ENCODE measurements around the gene CYP4A22. TPM values are rescaled to one million over a fixed set of nuclear protein-coding genes. Genes with fewer than 3 reads are reported as not detected.

CYP4A22 gene
- total RNA-seq, 1 donor from 2014 or later: not detected

- TF ChIP-seq CTCF (IDR thresholded peaks at IDR 0.05): peak; percentile 98
- no peaks in the 10 kb centered on the region for H3K9me3 ChIP-seq
- peaks cover 11% of the 10 kb centered on the region for H3K4me1 ChIP-seq
- ATAC-seq: peak; percentile 79
- no peak overlapping the region for H3K4me3 ChIP-seq
- no peak overlapping the region for H3K27ac ChIP-seq
- no peaks in the 10 kb centered on the region for H3K36me3 ChIP-seq
- DNase-seq: peak; percentile 61
- H3K27me3 ChIP-seq: no peaks in the 10 kb centered on the region
- intact Hi-C loops (cut with DNase I): no loop called here
Measured at GRCh38 chr1:47175227-47175934, 38.1 kb downstream of the CYP4A22 start.

GRCh38 chr1:47178020-47178419 is 40.8 kb downstream of the CYP4A22 start:
- no peaks in the 10 kb centered on the region for H3K9me3 ChIP-seq
- H3K36me3 ChIP-seq: no peaks in the 10 kb centered on the region
- no peak for TF ChIP-seq CTCF (IDR thresholded peaks at IDR 0.05)
- intact Hi-C loops (cut with DNase I): no loop called here
- H3K4me3 ChIP-seq: no peak overlapping the region
- peaks cover 12% of the 10 kb centered on the region for H3K4me1 ChIP-seq
- DNase-seq (no peak), ATAC-seq (no peak)
- H3K27me3 ChIP-seq: peaks cover 3% of the 10 kb centered on the region
- no peak overlapping the region for H3K27ac ChIP-seq

GRCh38 chr1:47178654-47179016 is 41.4 kb downstream of the CYP4A22 start:
- Histone ChIP-seq H3K27ac (no peak overlapping the region), H3K27me3 (peaks cover 3% of the 10 kb centered on the region), H3K4me3 (peak overlapping the region; percentile 44), H3K4me1 (peaks cover 12% of the 10 kb centered on the region), H3K9me3 (no peaks in the 10 kb centered on the region), H3K36me3 (no peaks in the 10 kb centered on the region)
- peak; percentile 45 for DNase-seq
- TF ChIP-seq CTCF (IDR thresholded peaks at IDR 0.05): no peak
- intact Hi-C loops (cut with DNase I): no loop called here
- no peak for ATAC-seq

GRCh38 chr1:47179017-47179987 is 42.1 kb downstream of the CYP4A22 start:
- Histone ChIP-seq H3K9me3 (no peaks in the 10 kb centered on the region), H3K4me1 (peaks cover 12% of the 10 kb centered on the region), H3K27ac (no peak overlapping the region), H3K27me3 (peaks cover 3% of the 10 kb centered on the region), H3K4me3 (peak overlapping the region; percentile 44), H3K36me3 (no peaks in the 10 kb centered on the region)
- TF ChIP-seq CTCF (IDR thresholded peaks at IDR 0.05): peak; percentile 88
- peak; percentile 91 for ATAC-seq
- intact Hi-C loops (cut with DNase I): no loop called here
- peak; percentile 95 for DNase-seq

- Histone ChIP-seq H3K4me1 (peaks cover 12% of the 10 kb centered on the region), H3K36me3 (no peaks in the 10 kb centered on the region), H3K9me3 (no peaks in the 10 kb centered on the region), H3K27me3 (peaks cover 3% of the 10 kb centered on the region), H3K27ac (no peak overlapping the region), H3K4me3 (no peak overlapping the region)
- DNase-seq (peak; percentile 44), ATAC-seq (no peak)
- intact Hi-C loops (cut with DNase I): no loop called here
- TF ChIP-seq CTCF (IDR thresholded peaks at IDR 0.05): no peak
Measured at GRCh38 chr1:47179988-47180563, 42.8 kb downstream of the CYP4A22 start.
